Measurements from ENCODE around the gene LRP1.

DNA sequence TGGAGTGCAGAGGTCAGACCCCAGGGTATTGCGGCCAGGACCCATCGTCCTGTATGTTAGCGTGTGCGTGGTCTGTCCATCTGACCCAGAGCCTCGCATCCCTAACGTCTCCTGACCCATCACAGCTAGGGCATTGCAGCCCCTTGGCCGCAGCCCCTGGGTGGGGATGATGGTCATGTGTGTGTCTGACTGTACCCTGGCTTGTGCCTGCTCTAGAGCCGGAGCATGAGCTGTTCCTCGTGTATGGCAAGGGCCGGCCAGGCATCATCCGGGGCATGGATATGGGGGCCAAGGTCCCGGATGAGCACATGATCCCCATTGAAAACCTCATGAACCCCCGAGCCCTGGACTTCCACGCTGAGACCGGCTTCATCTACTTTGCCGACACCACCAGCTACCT is 29.9 kb downstream of the LRP1 start:
- TF ChIP-seq YY1 (IDR thresholded peaks at IDR 0.05; ENCODE audit: insufficient read depth, insufficient read length) (no peak), SUZ12 (IDR thresholded peaks at IDR 0.05; ENCODE audit: extremely low read depth, insufficient read depth, insufficient read length) (no peak), ZNF274 (IDR thresholded peaks at IDR 0.05; ENCODE audit: low read depth, low read length) (no peak)

All from NT2/D1 (cell line).